ENCODE measurements around the gene B9D1. TPM values are rescaled to one million over a fixed set of nuclear protein-coding genes. Genes with fewer than 3 reads are reported as not detected.
A peak's percentile ranks its signal among the peaks of the same experiment; 100 is the strongest.

Gene B9D1
- total RNA-seq, 1 donor from 2014 or later: 9.4 TPM

GRCh38 chr17:19387921-19388521, 25.5 kb upstream of the B9D1 start:
- H3K4me1 Mint-ChIP-seq (ENCODE audit: low read depth): peaks cover 80% of the 10 kb centered on the region
- peak; percentile 8 for DNase-seq (ENCODE audit: low spot score)
- TF ChIP-seq, protein P1, sequence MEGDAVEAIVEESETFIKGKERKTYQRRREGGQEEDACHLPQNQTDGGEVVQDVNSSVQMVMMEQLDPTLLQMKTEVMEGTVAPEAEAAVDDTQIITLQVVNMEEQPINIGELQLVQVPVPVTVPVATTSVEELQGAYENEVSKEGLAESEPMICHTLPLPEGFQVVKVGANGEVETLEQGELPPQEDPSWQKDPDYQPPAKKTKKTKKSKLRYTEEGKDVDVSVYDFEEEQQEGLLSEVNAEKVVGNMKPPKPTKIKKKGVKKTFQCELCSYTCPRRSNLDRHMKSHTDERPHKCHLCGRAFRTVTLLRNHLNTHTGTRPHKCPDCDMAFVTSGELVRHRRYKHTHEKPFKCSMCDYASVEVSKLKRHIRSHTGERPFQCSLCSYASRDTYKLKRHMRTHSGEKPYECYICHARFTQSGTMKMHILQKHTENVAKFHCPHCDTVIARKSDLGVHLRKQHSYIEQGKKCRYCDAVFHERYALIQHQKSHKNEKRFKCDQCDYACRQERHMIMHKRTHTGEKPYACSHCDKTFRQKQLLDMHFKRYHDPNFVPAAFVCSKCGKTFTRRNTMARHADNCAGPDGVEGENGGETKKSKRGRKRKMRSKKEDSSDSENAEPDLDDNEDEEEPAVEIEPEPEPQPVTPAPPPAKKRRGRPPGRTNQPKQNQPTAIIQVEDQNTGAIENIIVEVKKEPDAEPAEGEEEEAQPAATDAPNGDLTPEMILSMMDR (IDR thresholded peaks at IDR 0.05): no peak
- H3K9me3 Mint-ChIP-seq (ENCODE audit: low read depth): no peaks in the 10 kb centered on the region
- peak overlapping the region; percentile 78 for H3K4me3 Mint-ChIP-seq (ENCODE audit: unreplicated experiment)
- H3K27ac Mint-ChIP-seq (ENCODE audit: unreplicated experiment): peak overlapping the region; percentile 99
- no peaks in the 10 kb centered on the region for H3K27me3 Mint-ChIP-seq (ENCODE audit: low read depth)
- H3K36me3 Mint-ChIP-seq (ENCODE audit: low read depth): peaks cover 10% of the 10 kb centered on the region

GRCh38 chr17:19386974-19387920, 24.7 kb upstream of the B9D1 start, which contains the start of gene MFAP4:
MFAP4 (minus strand) TSS chr17:19387190; CDS start chr17:19387155, 35 bp downstream.
- H3K9me3 Mint-ChIP-seq (ENCODE audit: low read depth): no peaks in the 10 kb centered on the region
- DNase-seq (ENCODE audit: low spot score): peak; percentile 90
- TF ChIP-seq, protein P1 (IDR thresholded peaks at IDR 0.05): no peak
- H3K27me3 Mint-ChIP-seq (ENCODE audit: low read depth): no peaks in the 10 kb centered on the region
- peak within 1 kb of the TSS; percentile 99 for H3K27ac Mint-ChIP-seq (ENCODE audit: unreplicated experiment)
- peaks cover 84% of the 10 kb centered on the region for H3K4me1 Mint-ChIP-seq (ENCODE audit: low read depth)
- H3K36me3 Mint-ChIP-seq (ENCODE audit: low read depth): peaks cover 12% of the 10 kb centered on the region
- H3K4me3 Mint-ChIP-seq (ENCODE audit: unreplicated experiment): peak within 1 kb of the TSS; percentile 78

DNA sequence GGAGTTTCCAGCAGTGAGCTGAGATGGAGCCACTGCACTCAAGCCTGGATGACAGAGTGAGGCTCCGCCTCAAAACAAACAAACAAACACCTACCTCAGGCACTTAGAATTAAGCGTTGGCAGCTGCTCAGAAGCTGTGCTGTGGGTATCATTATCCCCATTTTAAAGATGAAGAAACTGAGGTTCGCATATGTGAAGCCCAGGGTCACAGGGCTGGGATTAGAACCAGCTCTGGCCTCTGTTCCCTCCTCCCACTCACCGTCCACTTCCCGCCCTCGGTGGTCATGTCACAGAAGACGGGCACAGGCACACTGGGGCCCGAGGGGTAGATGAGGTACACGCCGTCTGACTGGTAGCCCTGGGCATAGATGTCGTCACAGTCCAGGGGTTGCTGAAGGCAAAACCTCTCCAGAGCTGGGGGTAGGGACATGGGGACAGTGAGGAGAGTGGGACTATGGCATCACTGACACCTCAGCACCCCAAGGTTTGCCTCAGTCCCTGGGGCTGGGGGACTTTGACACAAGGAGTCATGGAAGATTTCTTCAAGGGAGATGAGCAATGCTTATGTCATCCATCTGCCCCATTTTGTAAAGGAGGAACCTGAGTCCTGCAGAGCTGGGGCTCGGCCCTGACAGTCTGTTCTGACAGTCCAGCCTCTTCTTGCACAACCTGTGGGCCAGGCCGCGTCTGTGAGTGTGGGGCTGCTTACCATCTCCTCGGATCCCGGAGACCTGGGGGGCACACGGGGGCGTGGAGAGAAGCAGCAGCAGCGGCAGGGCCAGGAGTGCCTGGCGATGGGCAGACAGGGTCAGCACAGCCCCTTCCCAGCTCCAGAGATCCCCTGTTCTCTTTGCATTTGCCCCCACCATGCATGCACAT, 23.8 kb upstream of the B9D1 start:
- peak; percentile 92 for DNase-seq (ENCODE audit: low spot score)
- H3K36me3 Mint-ChIP-seq (ENCODE audit: low read depth): peaks cover 13% of the 10 kb centered on the region
- H3K9me3 Mint-ChIP-seq (ENCODE audit: low read depth): no peaks in the 10 kb centered on the region
- H3K4me3 Mint-ChIP-seq (ENCODE audit: unreplicated experiment): peak overlapping the region; percentile 78
- H3K4me1 Mint-ChIP-seq (ENCODE audit: low read depth): peaks cover 83% of the 10 kb centered on the region
- TF ChIP-seq, protein P1 (IDR thresholded peaks at IDR 0.05): no peak
- H3K27me3 Mint-ChIP-seq (ENCODE audit: low read depth): no peaks in the 10 kb centered on the region
- H3K27ac Mint-ChIP-seq (ENCODE audit: unreplicated experiment): peak overlapping the region; percentile 99

DNA sequence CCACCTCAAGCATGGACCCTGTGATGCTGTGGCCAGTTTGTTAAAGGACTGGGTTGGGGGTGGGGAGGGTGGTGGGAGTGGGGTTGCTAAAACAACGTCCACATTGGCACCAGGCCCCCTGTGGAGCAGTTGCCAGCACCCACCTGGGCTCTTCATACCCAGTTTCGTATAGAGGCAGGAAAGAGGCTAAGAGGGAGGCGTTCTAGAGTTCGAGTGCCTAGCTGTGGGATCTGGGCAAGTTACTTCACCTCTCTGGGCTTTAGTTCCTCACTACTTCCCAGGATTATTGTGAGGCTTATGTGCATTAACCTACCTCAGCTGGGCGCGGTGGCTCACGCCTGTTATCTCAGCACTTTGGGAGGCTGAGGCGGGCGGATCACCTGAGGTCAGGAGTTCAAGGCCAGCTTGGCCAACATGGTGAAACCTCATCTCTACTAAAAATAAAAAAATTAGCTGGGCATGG, 23.0 kb upstream of the B9D1 start:
- DNase-seq (ENCODE audit: low spot score): peak; percentile 55
- Mint-ChIP-seq H3K27ac (ENCODE audit: unreplicated experiment) (peak overlapping the region; percentile 99), H3K9me3 (ENCODE audit: low read depth) (no peaks in the 10 kb centered on the region), H3K36me3 (ENCODE audit: low read depth) (peaks cover 19% of the 10 kb centered on the region), H3K4me1 (ENCODE audit: low read depth) (peaks cover 87% of the 10 kb centered on the region), H3K4me3 (ENCODE audit: unreplicated experiment) (peak overlapping the region; percentile 78), H3K27me3 (ENCODE audit: low read depth) (no peaks in the 10 kb centered on the region)
- TF ChIP-seq, protein P1 (IDR thresholded peaks at IDR 0.05): no peak

Measured in chondrocyte (in vitro differentiated cells).